T-cell (primary cell): Measurements from ENCODE around the gene ERCC1. TPM values are rescaled to one million over a fixed set of nuclear protein-coding genes. Genes with fewer than 3 reads are reported as not detected.
A peak's percentile ranks its signal among the peaks of the same experiment; 100 is the strongest.

ENCODE experiments used
- ATAC-seq, 4 experiments: fragments of 200-7000 bp in 3 of 4; fragments of 150-1000 bp in 1 of 4; cut with Tn5 transposase; replicated peaks in 1 of 4; 1 replicate in 3 of 4; 2 replicates in 1 of 4; pipeline ENCODE4 v1.10.0; 2021; ENCODE audit warnings: moderate library complexity in 3 of 4, mild to moderate bottlenecking in 2 of 4, moderate number of reproducible peaks in 1 of 4
- CTCF ChIA-PET, 2 donors: fragments of 300-600 bp; sonication (Branson Sonifier 250); formaldehyde crosslinking; loops; one replicate each; lab custom pipeline; 2022; ENCODE audit warnings: antibody characterized with exemption in 2 of 2; lab: Charles Lee
- POLR2A ChIA-PET, 2 donors: fragments of 300-600 bp; sonication (Branson Sonifier 250); formaldehyde crosslinking; loops; one replicate each; lab custom pipeline; 2022; ENCODE audit warnings: antibody characterized with exemption in 2 of 2; lab: Charles Lee
- DNase-seq, 35 experiments: peaks; one replicate each; pipeline versions ENCODE4 v3.0.0 to v3.0.0-alpha.2; 2013 to 2023
- H3K27ac ChIP-seq: one replicate; pipeline ENCODE4 v1.5.1; 2013; ENCODE audit warnings: low read length
- H3K27me3 ChIP-seq, 2 experiments: replicated peaks in 1 of 2; 1 replicate in 1 of 2; 2 replicates in 1 of 2; pipeline versions ENCODE4 v1.6.1 to v1.7.0; 2013; ENCODE audit warnings: low read length in 1 of 2, mixed read lengths in 1 of 2; ENCODE audit not compliant: control insufficient read depth in 2 of 2, insufficient read depth in 2 of 2; ENCODE audit errors: extremely low read depth in 1 of 2
- H3K36me3 ChIP-seq, 2 donors: 1 replicate in 1 of 2; 2 replicates in 1 of 2; pipeline versions ENCODE4 v1.6.1 to v1.7.0; 2013; ENCODE audit warnings: low read length in 1 of 2; ENCODE audit not compliant: control insufficient read depth in 2 of 2, insufficient read depth in 1 of 2; ENCODE audit errors: extremely low read depth in 1 of 2
- H3K4me1 ChIP-seq, 2 experiments: 1 replicate in 1 of 2; 2 replicates in 1 of 2; pipeline versions ENCODE4 v1.6.1 to v1.7.0; 2013; ENCODE audit warnings: low read length in 2 of 2, mixed read lengths in 1 of 2; ENCODE audit not compliant: insufficient read depth in 2 of 2, control insufficient read depth in 1 of 2; ENCODE audit errors: extremely low read depth in 1 of 2
- H3K4me3 ChIP-seq, 2 donors: 1 replicate in 1 of 2; 2 replicates in 1 of 2; pipeline versions ENCODE4 v1.5.1 to v1.7.0; 2013; ENCODE audit warnings: mild to moderate bottlenecking in 2 of 2, low read length in 1 of 2, moderate library complexity in 1 of 2; ENCODE audit not compliant: control insufficient read depth in 1 of 2; ENCODE audit errors: extremely low read depth in 1 of 2
- H3K9me3 ChIP-seq: 2 replicates; pipeline ENCODE4 v1.7.0; 2013
- H3K27ac Mint-ChIP-seq, 2 donors: one replicate each; pipeline ENCODE4 v1.8.0; 2020 to 2021; ENCODE audit warnings: mild to moderate bottlenecking in 2 of 2, mixed read lengths in 2 of 2
- H3K27me3 Mint-ChIP-seq, 2 donors: one replicate each; pipeline ENCODE4 v1.8.0; 2021 to 2022; ENCODE audit warnings: mixed read lengths in 2 of 2
- H3K36me3 Mint-ChIP-seq: one replicate; pipeline ENCODE4 v1.8.0; 2021; ENCODE audit warnings: mixed read lengths
- H3K4me1 Mint-ChIP-seq, 3 donors: one replicate each; pipeline ENCODE4 v1.8.0; 2020 to 2022; ENCODE audit warnings: mixed read lengths in 3 of 3, mild to moderate bottlenecking in 1 of 3
- H3K4me3 Mint-ChIP-seq, 3 donors: one replicate each; pipeline ENCODE4 v1.8.0; 2020 to 2022; ENCODE audit warnings: mild to moderate bottlenecking in 3 of 3, mixed read lengths in 3 of 3, moderate library complexity in 3 of 3
- H3K9me3 Mint-ChIP-seq, 3 donors: one replicate each; pipeline ENCODE4 v1.8.0; 2020 to 2022; ENCODE audit warnings: mixed read lengths in 3 of 3
- WGBS: methylation state at CpG from one replicate; pipeline ENCODE4 v1.1.5; 2013; ENCODE audit warnings: missing lambda C conversion rate; ENCODE audit not compliant: insufficient coverage; 5-methylcytosine and 5-hydroxymethylcytosine counted together
- total RNA-seq, 35 experiments: library from RNA in 6 of 35; stranded (reverse) in 6 of 35; fragments of 120-200 nt in 1 of 35; gene quantifications; one replicate each; pipeline versions ENCODE4 v1.2.1 to v1.2.4 and lab custom pipeline; 2013 to 2026

Gene ERCC1
- total RNA-seq, 5 donors from 2014 or later (not counting 1 experiment from before 2014, with no cell fraction given) = 41.7 to 55.4 (median 51.6) TPM

DNA sequence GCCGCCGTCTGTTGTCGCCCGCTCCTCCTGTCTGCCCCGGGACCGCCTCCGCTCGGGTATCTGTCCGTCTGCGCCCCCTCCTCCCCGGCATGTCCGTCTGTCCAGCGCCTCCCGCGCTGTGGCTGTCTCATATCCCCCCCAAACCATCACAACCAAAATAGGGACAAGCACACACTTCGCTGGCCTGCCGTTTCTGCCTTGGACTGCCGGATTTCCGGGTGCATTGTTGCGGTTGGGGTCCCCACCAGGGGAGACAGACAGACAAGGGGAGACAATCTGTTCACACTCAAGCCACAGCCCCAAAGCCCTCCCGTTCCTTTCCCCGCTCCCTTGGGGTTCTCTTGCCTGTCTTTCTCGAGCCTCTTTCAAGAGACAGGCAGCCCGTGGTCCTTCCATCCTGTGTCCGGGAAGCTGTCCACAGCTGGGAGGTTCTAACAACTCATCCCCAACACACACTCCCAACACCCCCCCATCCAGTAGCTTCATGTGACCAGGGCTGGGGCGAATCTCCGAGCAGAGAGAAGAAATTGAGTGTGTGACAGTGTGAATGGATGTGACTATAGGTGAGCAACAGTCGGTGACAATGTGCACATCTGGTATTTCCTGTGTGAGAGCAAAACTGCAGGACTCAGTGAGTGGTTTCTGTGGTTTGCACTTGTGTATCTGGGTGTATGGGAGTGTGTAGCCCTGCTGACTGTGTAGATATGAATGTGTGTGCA lies 27.6 kb upstream of the ERCC1 start:
- Histone ChIP-seq H3K27me3 (peaks cover 0 to 4% of the 10 kb centered on the region in 2 experiments), H3K36me3 (no peaks in the 10 kb centered on the region), H3K9me3 (no peaks in the 10 kb centered on the region), H3K4me3 (peak overlapping the region; percentile 69 to 81), H3K27ac (peak overlapping the region; percentile 99), H3K4me1 (peaks cover 8 to 58% of the 10 kb centered on the region in 2 experiments)
- peak in 32 of 35 experiments; percentile 29 to 86 (median 52) for DNase-seq
- Mint-ChIP-seq H3K36me3 (no peaks in the 10 kb centered on the region), H3K27ac (peak overlapping the region; percentile 95 to 97), H3K4me3 (peak overlapping the region; percentile 81 to 95 (median 82)), H3K27me3 (no peaks in the 10 kb centered on the region), H3K4me1 (peaks cover 53 to 63% (median 53%) of the 10 kb centered on the region in 3 donors), H3K9me3 (no peaks in the 10 kb centered on the region)
- ChIA-PET CTCF (interaction anchor here in 1 of 2 donors (1.2 kb wide), 1 partner anchor 16 kb away, joined by 4 read pairs; no protein-coding TSS in a partner anchor), POLR2A (interaction anchor here (1.3 to 4.2 kb wide), 2 partner anchors 16 to 17 kb away, joined by 3 to 59 read pairs; partner anchors contain the start of gene FOSB (in 1 of the 2))
- 0% methylated on average over 26 of the region's 28 CpGs for WGBS
- peak; percentile 38 to 52 (median 41) for ATAC-seq

DNA sequence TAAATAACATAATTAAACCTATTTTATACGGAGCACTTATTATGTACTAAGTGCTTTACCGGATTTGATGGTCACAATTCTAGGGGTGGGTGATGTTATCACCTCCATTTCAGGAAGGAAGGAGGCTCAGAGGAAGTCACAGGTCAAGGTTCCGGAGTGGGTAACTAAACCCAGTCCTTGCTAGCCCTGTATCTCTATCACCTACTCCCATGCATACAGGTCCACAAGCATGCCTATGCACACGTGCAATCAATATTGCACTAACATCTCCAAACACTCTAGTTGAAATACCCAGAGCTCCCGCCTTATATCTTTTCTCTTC lies 26.3 kb upstream of the ERCC1 start:
- peak overlapping the region; percentile 98 to 99 for H3K27ac Mint-ChIP-seq
- ChIA-PET CTCF (interaction anchor here in 1 of 2 donors (1.0 to 1.9 kb wide), 2 partner anchors 10 to 29 kb away, joined by 3 to 9 read pairs; no protein-coding TSS in a partner anchor), POLR2A (interaction anchor here in 1 of 2 donors (3.0 kb wide), 1 partner anchor 19 kb away, joined by 30 read pairs; the partner anchor contains the start of gene FOSB)
- peaks cover 49 to 62% (median 50%) of the 10 kb centered on the region in 3 donors for H3K4me1 Mint-ChIP-seq
- H3K36me3 ChIP-seq = no peaks in the 10 kb centered on the region
- H3K27ac ChIP-seq = peak overlapping the region; percentile 97
- peak overlapping the region; percentile 93 to 95 (median 94) for H3K4me3 Mint-ChIP-seq
- peaks cover 4 to 51% of the 10 kb centered on the region in 2 experiments for H3K4me1 ChIP-seq
- no peaks in the 10 kb centered on the region for H3K9me3 Mint-ChIP-seq
- no peaks in the 10 kb centered on the region for H3K27me3 Mint-ChIP-seq
- H3K27me3 ChIP-seq = no peaks in the 10 kb centered on the region
- peak overlapping the region; percentile 56 to 76 for H3K4me3 ChIP-seq
- peak in 3 of 4 experiments; percentile 13 to 35 (median 17) for ATAC-seq
- DNase-seq = peak in 5 of 35 experiments; percentile 36 to 76 (median 39)
- no peaks in the 10 kb centered on the region for H3K36me3 Mint-ChIP-seq
- WGBS = 10% methylated on average over 2 of the region's 5 CpGs
- no peaks in the 10 kb centered on the region for H3K9me3 ChIP-seq

DNA sequence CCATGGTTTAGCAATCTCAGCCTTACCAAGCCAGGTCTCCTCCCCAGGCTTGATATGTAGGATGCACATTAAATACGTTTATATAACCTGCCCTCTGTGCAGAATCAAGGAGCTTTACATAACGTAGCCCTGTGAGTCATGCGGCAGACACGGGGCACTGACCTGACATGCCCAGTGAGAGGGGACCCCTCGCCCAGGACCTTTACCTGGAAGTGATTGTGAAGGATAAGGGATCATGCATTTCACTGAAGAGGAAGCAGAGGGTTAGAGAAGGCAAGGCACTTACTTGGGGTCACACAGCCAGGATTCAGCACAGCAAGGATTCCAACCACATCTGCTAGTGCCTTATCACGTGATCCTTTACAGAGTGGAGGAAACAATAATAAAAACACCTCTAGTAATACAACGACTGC lies 25.2 kb upstream of the ERCC1 start:
- 56% methylated on average over 4 of the region's 7 CpGs for WGBS
- no peak for ATAC-seq
- H3K27me3 ChIP-seq = peaks cover 0 to under 1% of the 10 kb centered on the region in 2 experiments
- H3K27ac ChIP-seq = peak overlapping the region; percentile 97
- DNase-seq = peak in 1 of 35 experiments; percentile 40
- Mint-ChIP-seq H3K27me3 (no peaks in the 10 kb centered on the region), H3K27ac (peak overlapping the region; percentile 82 to 84), H3K9me3 (no peaks in the 10 kb centered on the region), H3K4me1 (peaks cover 57 to 65% (median 60%) of the 10 kb centered on the region in 3 donors), H3K36me3 (no peaks in the 10 kb centered on the region), H3K4me3 (peak overlapping the region; percentile 57 to 95 (median 59))
- CTCF ChIA-PET = interaction anchor here in 1 of 2 donors (0.9 to 1.9 kb wide), 2 partner anchors 20 to 30 kb away, joined by 3 to 9 read pairs; no protein-coding TSS in a partner anchor
- peaks cover 4 to 61% of the 10 kb centered on the region in 2 experiments for H3K4me1 ChIP-seq
- peak overlapping the region in 1 of 2 donors; percentile 56 for H3K4me3 ChIP-seq
- no peaks in the 10 kb centered on the region for H3K36me3 ChIP-seq
- POLR2A ChIA-PET = interaction anchor here in 1 of 2 donors (3.0 kb wide), 1 partner anchor 20 kb away, joined by 30 read pairs; the partner anchor contains the start of gene FOSB
- no peaks in the 10 kb centered on the region for H3K9me3 ChIP-seq

DNA sequence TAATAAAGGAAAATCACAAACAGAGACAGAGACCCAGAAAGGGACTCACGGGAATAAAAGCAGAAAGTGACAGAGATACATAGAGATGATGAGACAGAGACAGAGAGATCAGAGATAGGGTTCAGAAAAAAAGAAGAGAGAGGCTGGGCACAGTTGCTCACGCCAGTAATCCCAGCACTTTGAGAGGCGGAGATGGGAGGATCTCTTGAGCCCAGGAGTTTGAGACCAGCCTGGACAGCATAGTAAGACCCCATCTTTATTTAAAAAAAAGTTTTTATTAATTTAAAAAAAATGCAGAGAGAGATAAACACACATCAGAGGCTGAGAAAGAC lies 24.7 kb upstream of the ERCC1 start:
- no peak overlapping the region for H3K4me3 ChIP-seq
- H3K9me3 Mint-ChIP-seq = no peaks in the 10 kb centered on the region
- peak overlapping the region; percentile 35 to 82 for H3K27ac Mint-ChIP-seq
- ATAC-seq (no peak), DNase-seq (no peak)
- peaks cover 6 to 66% of the 10 kb centered on the region in 2 experiments for H3K4me1 ChIP-seq
- no peaks in the 10 kb centered on the region for H3K36me3 ChIP-seq
- peaks cover 0 to 5% of the 10 kb centered on the region in 2 experiments for H3K27me3 ChIP-seq
- ChIA-PET CTCF (interaction anchor here in 1 of 2 donors (0.7 kb wide), 1 partner anchor 646 kb away, joined by 3 read pairs; no protein-coding TSS in a partner anchor), POLR2A (interaction anchor here in 1 of 2 donors (3.0 kb wide), 1 partner anchor 20 kb away, joined by 30 read pairs; the partner anchor contains the start of gene FOSB)
- peaks cover 59 to 66% (median 65%) of the 10 kb centered on the region in 3 donors for H3K4me1 Mint-ChIP-seq
- WGBS = 100% methylated on average over 1 of the region's 3 CpGs
- H3K27me3 Mint-ChIP-seq = no peaks in the 10 kb centered on the region
- no peaks in the 10 kb centered on the region for H3K9me3 ChIP-seq
- H3K4me3 Mint-ChIP-seq = peak overlapping the region in 1 of 3 donors; percentile 95
- H3K27ac ChIP-seq = peak overlapping the region; percentile 97
- H3K36me3 Mint-ChIP-seq = no peaks in the 10 kb centered on the region

DNA sequence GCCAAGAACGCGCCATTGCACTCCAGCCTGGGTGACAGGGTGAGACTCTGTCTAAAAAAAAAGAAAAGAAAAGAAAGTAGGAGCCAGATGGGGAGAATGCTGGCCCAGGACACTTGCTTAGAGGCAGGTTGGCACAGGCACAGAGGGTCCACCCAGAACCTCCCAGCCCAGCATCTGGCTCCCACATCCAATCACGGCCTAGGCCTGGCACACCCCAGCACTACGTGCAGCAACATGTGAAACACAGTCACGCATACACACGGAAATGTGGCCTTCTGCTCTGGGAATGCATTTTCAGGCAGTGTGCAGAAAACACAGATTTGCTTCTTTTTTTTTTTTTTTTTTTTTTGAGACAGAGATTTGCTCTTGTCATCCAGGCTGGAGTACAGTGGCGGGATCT lies 23.2 kb upstream of the ERCC1 start:
- H3K27ac Mint-ChIP-seq = no peak overlapping the region
- Histone ChIP-seq H3K4me1 (peaks cover 9 to 71% of the 10 kb centered on the region in 2 experiments), H3K27me3 (peaks cover 0 to 7% of the 10 kb centered on the region in 2 experiments), H3K36me3 (no peaks in the 10 kb centered on the region), H3K9me3 (no peaks in the 10 kb centered on the region), H3K27ac (no peak overlapping the region), H3K4me3 (no peak overlapping the region)
- H3K27me3 Mint-ChIP-seq = no peaks in the 10 kb centered on the region
- POLR2A ChIA-PET = interaction anchor here in 1 of 2 donors (0.5 kb wide), 1 partner anchor 10 kb away, joined by 7 read pairs; no protein-coding TSS in a partner anchor
- H3K4me3 Mint-ChIP-seq = no peak overlapping the region
- DNase-seq (no peak), ATAC-seq (no peak)
- H3K36me3 Mint-ChIP-seq = no peaks in the 10 kb centered on the region
- CTCF ChIA-PET = interaction anchor here in 1 of 2 donors (0.7 kb wide), 1 partner anchor 31 kb away, joined by 3 read pairs; no protein-coding TSS in a partner anchor
- 100% methylated on average over 6 of the region's 7 CpGs for WGBS
- no peaks in the 10 kb centered on the region for H3K9me3 Mint-ChIP-seq
- peaks cover 65 to 74% (median 72%) of the 10 kb centered on the region in 3 donors for H3K4me1 Mint-ChIP-seq

DNA sequence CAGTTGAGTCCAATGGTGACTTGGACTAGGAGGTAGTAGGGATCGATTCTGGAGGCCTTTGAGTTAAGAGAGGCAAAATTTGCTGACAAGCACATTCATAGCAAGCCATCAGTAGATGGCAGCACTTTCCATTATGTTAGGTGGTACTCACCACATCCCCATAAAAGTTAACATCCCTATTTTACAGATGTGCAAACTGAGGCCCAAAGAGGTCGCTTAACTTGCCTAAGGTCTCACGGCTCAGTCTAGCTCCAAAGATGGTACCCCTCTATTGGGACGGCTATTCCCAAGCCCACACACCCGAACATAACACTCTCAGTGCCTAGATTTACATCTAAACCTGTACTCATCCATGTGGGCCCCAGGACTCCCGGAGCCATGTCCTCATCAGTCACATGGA lies 22.6 kb upstream of the ERCC1 start:
- H3K27me3 ChIP-seq = peaks cover 0 to 7% of the 10 kb centered on the region in 2 experiments
- POLR2A ChIA-PET = interaction anchor here in 1 of 2 donors (1.9 kb wide), 1 partner anchor 22 kb away, joined by 9 read pairs; the partner anchor contains the start of gene FOSB
- CTCF ChIA-PET = interaction anchor here in 1 of 2 donors (0.7 to 1.8 kb wide), 2 partner anchors 32 to 196 kb away, joined by 3 to 12 read pairs; no protein-coding TSS in a partner anchor
- H3K36me3 ChIP-seq = no peaks in the 10 kb centered on the region
- WGBS = 79% methylated on average over 3 of the region's 6 CpGs
- peak overlapping the region; percentile 46 for H3K27ac ChIP-seq
- Mint-ChIP-seq H3K4me1 (peaks cover 59 to 67% (median 66%) of the 10 kb centered on the region in 3 donors), H3K4me3 (peak overlapping the region in 1 of 3 donors; percentile 54), H3K9me3 (no peaks in the 10 kb centered on the region), H3K27ac (peak overlapping the region; percentile 55 to 63), H3K36me3 (no peaks in the 10 kb centered on the region), H3K27me3 (no peaks in the 10 kb centered on the region)
- peak in 1 of 35 experiments; percentile 68 for DNase-seq
- peaks cover 5 to 64% of the 10 kb centered on the region in 2 experiments for H3K4me1 ChIP-seq
- no peaks in the 10 kb centered on the region for H3K9me3 ChIP-seq
- ATAC-seq = no peak
- H3K4me3 ChIP-seq = no peak overlapping the region
